Measurements from ENCODE around the gene TP53BP2.
"Not testable (repeated sequence)": the region's sequence is repeated elsewhere in the genome, so short reads cannot be mapped to it uniquely, and the experiment has no call there.

The TP53BP2 gene

DNA sequence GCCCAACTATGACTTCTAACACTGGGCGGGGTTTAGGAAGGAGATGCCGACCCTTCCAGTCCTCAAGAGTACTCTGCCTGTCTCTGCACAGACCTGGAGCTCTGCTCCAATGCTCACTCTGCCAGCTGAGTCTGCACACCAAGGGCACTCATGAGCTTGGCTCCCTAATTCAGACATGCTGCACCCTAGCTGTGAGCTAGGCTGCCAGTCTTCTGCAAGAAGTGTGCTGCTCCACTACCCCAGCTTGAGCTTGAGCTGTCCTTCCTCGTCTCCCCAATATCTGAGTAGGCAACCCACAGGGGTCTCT is 13.2 kb downstream of the TP53BP2 start:
- peak in 1 of 3 donors; percentile 8 for DNase-seq (ENCODE audit: low read depth in 2 of 3, low spot score in 1 of 3)

DNA sequence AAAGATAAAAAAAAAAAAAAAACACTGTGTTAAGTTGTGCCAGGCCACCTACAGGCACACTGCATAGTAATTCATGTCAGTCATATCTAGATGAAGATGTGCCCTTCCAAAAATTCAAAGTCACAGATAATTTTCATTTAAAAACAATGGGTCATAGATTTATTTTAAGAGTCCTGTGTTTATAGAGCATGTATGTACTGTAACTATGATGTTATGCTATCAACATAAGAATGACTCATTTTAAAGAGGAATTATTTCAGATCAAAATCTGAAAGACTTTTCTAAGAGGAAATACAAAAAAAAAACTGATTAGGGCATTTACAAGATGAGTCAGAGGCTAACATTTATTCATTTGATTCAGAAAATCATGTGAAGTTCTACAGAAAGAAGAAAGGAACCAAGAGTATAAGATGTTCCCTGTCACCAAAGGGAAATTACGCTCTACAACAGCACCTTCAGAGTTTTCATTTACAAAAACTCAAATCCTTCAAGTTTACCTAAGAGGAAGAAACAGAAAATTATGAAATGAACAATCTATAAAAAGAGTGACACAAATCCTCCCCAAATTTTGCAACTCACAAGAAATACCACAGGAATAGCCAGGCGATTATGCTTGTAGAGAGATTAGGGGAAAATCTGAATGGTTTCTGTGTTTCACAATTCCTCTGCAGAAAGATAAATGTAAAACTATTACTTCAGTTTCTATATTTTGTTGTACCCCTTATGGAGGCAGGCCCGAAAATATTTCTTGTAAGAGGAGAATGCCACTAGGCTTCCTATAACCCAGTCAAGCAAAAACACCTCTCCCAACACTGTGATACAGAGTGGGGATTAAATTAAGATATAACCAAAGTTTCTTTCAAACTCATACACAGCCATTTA is 13.8 kb downstream of the TP53BP2 start:
- DNase-seq (ENCODE audit: low read depth in 2 of 3, low spot score in 1 of 3), result no peak

GRCh38 chr1:223829678-223830077 is 16.1 kb downstream of the TP53BP2 start:
- DNase-seq (ENCODE audit: low read depth in 2 of 3, low spot score in 1 of 3), result no peak

DNA sequence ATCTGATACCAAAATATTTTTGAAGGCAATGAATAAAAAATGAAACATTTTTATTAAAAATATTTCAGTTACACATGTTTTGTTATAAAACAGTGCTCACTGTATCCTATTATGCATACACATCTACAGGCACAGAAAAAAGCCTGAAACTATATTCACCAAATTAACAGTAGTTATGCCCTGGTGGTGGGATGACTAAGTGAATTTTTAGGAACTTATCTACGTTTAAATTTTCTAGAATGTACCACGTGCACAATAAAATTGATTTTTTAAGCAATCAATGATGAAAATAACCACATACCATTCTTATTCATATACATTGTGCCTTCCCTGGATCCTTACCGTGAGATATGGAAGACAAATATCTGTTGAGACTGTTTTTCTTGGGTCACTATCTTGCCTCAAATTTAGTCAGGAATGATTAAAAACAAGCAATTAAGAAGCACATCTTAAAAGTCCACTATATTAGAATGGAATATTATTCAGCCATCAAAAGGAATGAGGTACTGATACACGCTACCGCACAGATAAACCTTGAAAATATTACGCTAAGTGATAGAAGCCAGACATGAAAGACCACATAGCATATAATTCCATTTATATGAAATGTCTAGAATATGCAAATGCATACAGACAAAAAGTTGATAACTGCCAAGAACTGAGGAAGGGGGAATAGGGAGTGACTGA is 17.4 kb downstream of the TP53BP2 start:
- no peak for DNase-seq (ENCODE audit: low read depth in 2 of 3, low spot score in 1 of 3)

GRCh38 chr1:223827193-223827663 is 18.5 kb downstream of the TP53BP2 start:
- DNase-seq (ENCODE audit: low read depth in 2 of 3, low spot score in 1 of 3), result no peak

- no peak for DNase-seq (ENCODE audit: low read depth in 2 of 3, low spot score in 1 of 3)
Measured at GRCh38 chr1:223825767-223826748, 19.7 kb downstream of the TP53BP2 start.

GRCh38 chr1:223824712-223825111 is 21.0 kb downstream of the TP53BP2 start:
- no peak for DNase-seq (ENCODE audit: low read depth in 2 of 3, low spot score in 1 of 3)

- DNase-seq (ENCODE audit: low read depth in 2 of 3, low spot score in 1 of 3), result no peak
Measured at GRCh38 chr1:223824287-223824686, 21.5 kb downstream of the TP53BP2 start.

GRCh38 chr1:223820971-223821370 is 24.8 kb downstream of the TP53BP2 start:
- DNase-seq (ENCODE audit: low read depth in 2 of 3, low spot score in 1 of 3), result no peak

- DNase-seq (ENCODE audit: low read depth in 2 of 3, low spot score in 1 of 3), result no peak
Measured at GRCh38 chr1:223820515-223820858, 25.3 kb downstream of the TP53BP2 start.

DNA sequence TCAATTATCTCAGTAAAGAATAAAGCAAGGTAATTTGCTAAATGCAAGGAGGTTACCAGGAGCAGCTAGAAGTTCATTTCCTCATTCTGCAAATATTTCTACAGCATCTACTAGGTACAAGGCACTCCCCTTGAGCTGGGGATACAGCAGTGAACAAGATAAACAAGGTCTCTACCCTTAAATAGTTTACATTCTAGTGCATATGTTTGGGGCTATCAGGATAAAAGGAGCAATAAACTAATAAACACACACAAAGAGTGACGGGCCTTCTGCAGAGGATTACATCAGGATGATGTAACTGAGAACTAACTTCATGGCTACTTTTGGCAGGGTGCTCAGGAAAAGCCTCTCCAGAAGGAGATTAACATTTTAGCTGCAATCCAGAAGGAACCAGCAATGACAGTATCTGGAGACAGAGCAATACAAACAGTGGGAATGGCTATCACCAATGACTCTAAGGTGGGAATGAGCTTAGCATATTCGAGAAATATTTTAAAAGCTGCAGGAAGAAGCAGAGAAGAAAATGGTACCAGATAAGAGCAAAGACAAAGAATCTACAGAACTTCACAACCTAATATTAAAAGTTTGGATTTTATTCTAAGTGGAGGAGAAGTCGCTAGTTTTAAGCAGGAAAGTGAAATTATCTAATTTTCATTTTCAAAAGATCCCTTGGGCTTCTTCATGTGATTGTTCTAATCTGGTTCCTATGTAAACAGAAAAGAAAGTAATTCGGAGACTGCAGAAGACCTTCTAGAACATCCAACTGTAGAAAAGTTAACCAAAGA is 25.8 kb downstream of the TP53BP2 start:
- no peak for DNase-seq (ENCODE audit: low read depth in 2 of 3, low spot score in 1 of 3)

GRCh38 chr1:223817265-223817664 is 28.5 kb downstream of the TP53BP2 start:
- DNase-seq (ENCODE audit: low read depth in 2 of 3, low spot score in 1 of 3), result not testable (repeated sequence)

GRCh38 chr1:223815865-223816264 is 29.9 kb downstream of the TP53BP2 start:
- DNase-seq (ENCODE audit: low read depth in 2 of 3, low spot score in 1 of 3), result no peak

DNA sequence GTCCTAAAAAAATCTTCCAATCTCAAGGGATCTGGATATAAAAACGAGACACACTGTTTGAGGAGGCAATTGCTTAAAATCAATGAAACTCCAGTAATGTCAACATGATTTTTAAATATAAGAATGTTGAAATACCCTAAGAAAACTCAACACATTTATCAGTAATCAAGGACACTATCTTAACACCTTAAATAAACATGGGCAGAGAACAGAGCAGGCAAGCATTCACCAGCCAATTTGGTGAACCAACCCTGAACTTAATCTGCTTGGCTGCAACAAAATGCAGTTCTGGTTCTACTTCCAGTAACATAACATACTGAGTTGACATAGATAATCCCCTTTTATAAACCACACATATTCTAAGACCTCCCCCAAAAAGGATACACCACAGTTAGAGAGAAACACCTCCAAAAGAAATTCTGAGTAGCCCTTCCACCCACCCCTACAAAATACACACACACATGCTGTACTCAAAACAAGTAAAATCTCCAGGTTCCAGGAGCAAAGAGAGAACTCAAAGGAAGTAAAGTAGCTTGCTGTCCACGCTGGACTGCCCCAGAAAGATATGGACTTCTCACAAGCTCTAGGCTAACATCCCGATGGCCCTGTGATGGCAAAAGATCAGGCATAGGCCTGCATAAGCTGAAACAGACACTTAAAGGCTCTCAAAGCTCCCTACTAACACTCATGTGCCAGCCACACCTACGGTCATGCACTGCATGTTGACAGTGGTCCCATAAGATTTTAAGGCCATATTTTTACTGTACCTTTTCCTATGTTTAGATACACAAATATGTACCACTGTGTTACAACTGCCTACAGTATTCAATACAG is 30.5 kb downstream of the TP53BP2 start:
- DNase-seq (ENCODE audit: low read depth in 2 of 3, low spot score in 1 of 3), result no peak

GRCh38 chr1:223813645-223814044 is 32.1 kb downstream of the TP53BP2 start:
- DNase-seq (ENCODE audit: low read depth in 2 of 3, low spot score in 1 of 3), result no peak

GRCh38 chr1:223811634-223812101 is 34.1 kb downstream of the TP53BP2 start:
- DNase-seq (ENCODE audit: low read depth in 2 of 3, low spot score in 1 of 3), result no peak

GRCh38 chr1:223810586-223810985 is 35.2 kb downstream of the TP53BP2 start:
- DNase-seq (ENCODE audit: low read depth in 2 of 3, low spot score in 1 of 3), result no peak

DNA sequence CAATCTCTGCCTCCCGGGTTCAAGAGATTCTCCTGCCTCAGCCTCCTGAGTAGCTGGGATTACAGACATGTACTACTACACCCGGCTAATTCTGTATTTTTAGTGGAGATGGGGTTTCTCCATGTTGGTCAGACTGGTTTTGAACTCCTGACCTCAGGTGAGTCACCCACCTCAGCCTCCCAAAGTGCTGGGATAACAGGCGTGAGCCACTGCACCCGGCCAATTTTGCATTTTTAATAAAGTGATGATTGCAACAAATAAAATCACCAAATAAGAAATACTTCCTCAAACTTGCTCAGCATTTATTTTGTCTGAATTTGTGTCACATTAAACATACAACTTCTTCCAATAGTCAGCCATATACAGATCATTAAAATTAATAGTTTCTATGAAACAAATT is 35.8 kb downstream of the TP53BP2 start:
- DNase-seq (ENCODE audit: low read depth in 2 of 3, low spot score in 1 of 3), result not testable (repeated sequence)

DNA sequence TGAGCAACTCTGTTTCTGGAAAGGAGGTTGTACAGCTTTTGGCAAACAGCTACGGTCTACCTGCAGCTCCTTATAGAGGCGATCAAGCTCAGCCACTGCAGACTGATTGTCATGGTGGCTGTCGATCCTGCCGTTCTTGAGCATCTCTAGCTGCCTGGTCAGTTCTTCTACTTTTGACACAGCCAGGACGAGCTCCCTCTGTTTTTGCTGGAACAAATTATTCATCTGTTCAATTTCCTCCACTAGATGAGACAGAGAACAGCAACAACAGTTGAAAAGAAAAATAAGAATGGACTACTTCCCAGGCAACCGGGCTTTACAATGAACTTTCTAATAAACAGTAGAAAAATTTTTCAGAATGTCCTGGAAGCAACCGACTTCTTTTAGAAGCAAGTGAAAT is 42.5 kb downstream of the TP53BP2 start:
- no peak for DNase-seq (ENCODE audit: low read depth in 2 of 3, low spot score in 1 of 3)

DNA sequence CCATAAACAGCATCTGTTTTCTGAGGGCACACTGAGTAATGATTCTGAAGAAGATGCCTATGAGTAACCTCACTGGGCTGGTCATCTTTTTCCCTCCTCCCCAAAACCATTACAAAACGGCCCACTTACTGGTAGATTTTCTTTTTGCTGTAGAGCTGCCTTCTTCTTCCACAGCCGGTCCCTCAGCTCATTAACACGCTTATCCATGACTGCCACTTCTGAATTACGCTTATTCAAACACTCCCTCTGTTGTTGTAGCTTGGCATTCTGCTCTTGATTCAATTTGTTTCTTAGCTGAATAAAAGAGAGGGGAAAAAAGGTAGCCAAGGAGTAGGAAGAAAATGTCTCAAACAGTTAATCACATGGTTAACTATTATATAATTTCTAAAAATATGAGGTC is 43.1 kb downstream of the TP53BP2 start:
- DNase-seq (ENCODE audit: low read depth in 2 of 3, low spot score in 1 of 3), result no peak
